HepG2 (cell line): Measurements from ENCODE around the gene DDR2. TPM values are rescaled to one million over a fixed set of nuclear protein-coding genes. Genes with fewer than 3 reads are reported as not detected.
A peak's percentile ranks its signal among the peaks of the same experiment; 100 is the strongest.

Source experiments
- ATAC-seq: fragments of 200-7000 bp; cut with Tn5 transposase; 3 replicates; pipeline ENCODE4 v1.9.1; 2020; ENCODE audit warnings: mild to moderate bottlenecking, moderate library complexity
- BruUV-seq: library from RNA; stranded (reverse); fragments of 400-500 nt; replicated peaks from 2 replicates; lab custom pipeline; 2021; lab: Mats Ljungman, UMichigan
- CTCF ChIA-PET: fragments of 300-600 bp; formaldehyde crosslinking; extraction: SDS; loops from one replicate; lab custom pipeline; 2021; ENCODE audit warnings: low total read pairs, inconsistent platforms, low intra/inter-chr PET ratio; lab: Yijun Ruan, JAX
- POLR2A ChIA-PET: fragments of 350-600 bp; sonication (Branson Sonifier 250); formaldehyde crosslinking; loops from one replicate; lab custom pipeline; 2020; ENCODE audit warnings: antibody characterized with exemption, inconsistent platforms; lab: Yijun Ruan, JAX
- DNase-seq: peaks from one replicate; pipeline ENCODE4 v3.0.0-alpha.2; 2015; ENCODE audit warnings: low spot score
- FAIRE-seq: peaks from 3 replicates; lab custom pipeline; 2011; peaks lifted over from hg19 to GRCh38; lab: Jason Lieb, UNC
- H2AFZ ChIP-seq: one replicate; pipeline ENCODE4 v1.6.1; 2011; ENCODE audit warnings: low read length, inconsistent platforms
- H3K27ac ChIP-seq: fragments of 300-600 bp; 3 replicates; pipeline ENCODE4 v1.8.0; 2011; ENCODE audit warnings: mixed run types, mild to moderate bottlenecking, mixed read lengths, low read length, inconsistent platforms; ENCODE audit not compliant: insufficient read depth; ENCODE audit errors: extremely low read length
- H3K27me3 ChIP-seq, 2 experiments: fragments of 200-600 bp in 1 of 2; 2 replicates in 1 of 2; 3 replicates in 1 of 2; pipeline versions ENCODE4 v1.6.0 to v1.8.0; 2011; ENCODE audit warnings: low read length in 2 of 2, mild to moderate bottlenecking in 2 of 2, moderate library complexity in 2 of 2, inconsistent platforms in 1 of 2; ENCODE audit not compliant: insufficient read depth in 2 of 2, control insufficient read depth in 1 of 2
- H3K36me3 ChIP-seq, 2 experiments: fragments of 200-600 bp in 1 of 2; replicated peaks in 1 of 2; 2 replicates in 1 of 2; 3 replicates in 1 of 2; pipeline versions ENCODE4 v1.5.1 to v1.8.0; 2011; ENCODE audit warnings: low read length in 2 of 2, inconsistent platforms in 1 of 2; ENCODE audit not compliant: insufficient read depth in 2 of 2, control insufficient read depth in 1 of 2
- H3K4me1 ChIP-seq: 2 replicates; pipeline ENCODE4 v1.5.1; 2012; ENCODE audit warnings: low read length, inconsistent platforms; ENCODE audit not compliant: insufficient read depth
- H3K4me2 ChIP-seq: 2 replicates; pipeline ENCODE4 v1.6.0; 2011; ENCODE audit warnings: low read depth, low read length, inconsistent platforms
- H3K4me3 ChIP-seq, 3 experiments: fragments of 200-600 bp in 1 of 3; sonication (generic), shearing (Covaris generic) in 1 of 3; replicated peaks in 1 of 3; 2 replicates each; pipeline ENCODE4 v1.5.1; 2011 to 2016; ENCODE audit warnings: low read length in 3 of 3, inconsistent platforms in 2 of 3, low read depth in 2 of 3, mild to moderate bottlenecking in 2 of 3, control low read depth in 1 of 3, mixed read lengths in 1 of 3; ENCODE audit not compliant: insufficient read depth in 1 of 3
- H3K79me2 ChIP-seq: one replicate; pipeline ENCODE4 v1.6.1; 2011; ENCODE audit warnings: low read length, inconsistent platforms; ENCODE audit not compliant: insufficient read depth
- H3K9ac ChIP-seq: 2 replicates; pipeline ENCODE4 v1.6.0; 2011; ENCODE audit warnings: mild to moderate bottlenecking, low read depth, low read length, inconsistent platforms; ENCODE audit not compliant: insufficient read depth
- H3K9me3 ChIP-seq: 2 replicates; pipeline ENCODE4 v1.5.1; 2012; ENCODE audit warnings: mild to moderate bottlenecking, low read length
- H4K20me1 ChIP-seq: 2 replicates; pipeline ENCODE4 v1.6.0; 2011; ENCODE audit warnings: inconsistent platforms, mild to moderate bottlenecking, low read length, moderate library complexity; ENCODE audit not compliant: insufficient read depth
- DPF2 ChIP-seq: sonication (generic); formaldehyde crosslinking; IDR thresholded peaks from 2 replicates; pipeline ENCODE4 v1.4.0; 2020; ENCODE audit warnings: mild to moderate bottlenecking, low read depth, missing genetic modification reagents, borderline replicate concordance
- HNF4A ChIP-seq: sonication (generic); formaldehyde crosslinking; IDR thresholded peaks from 2 replicates; pipeline ENCODE4 v1.4.0; 2020; ENCODE audit warnings: missing genetic modification reagents
- HNF4G ChIP-seq, 2 experiments: sonication (generic) in 1 of 2; formaldehyde crosslinking in 1 of 2; IDR thresholded peaks; 2 replicates each; pipeline versions ENCODE4 v1.4.0 to v1.6.1; 2011 to 2020; ENCODE audit warnings: borderline replicate concordance in 2 of 2, low read depth in 2 of 2, mild to moderate bottlenecking in 2 of 2, low read length in 1 of 2, missing genetic modification reagents in 1 of 2, moderate library complexity in 1 of 2
- IRF2 ChIP-seq: IDR thresholded peaks from 2 replicates; pipeline ENCODE4 v1.6.1; 2018; ENCODE audit warnings: missing genetic modification reagents, missing compliant biosample characterization
- LCORL ChIP-seq, 2 experiments: fragments of 450-650 bp in 1 of 2; sonication (generic) in 1 of 2; formaldehyde crosslinking in 1 of 2; IDR thresholded peaks; 2 replicates each; pipeline versions ENCODE4 v1.5.0 to v1.6.1; 2017 to 2020; ENCODE audit warnings: antibody characterized with exemption in 1 of 2, missing genetic modification reagents in 1 of 2
- POGZ ChIP-seq: sonication (generic); formaldehyde crosslinking; IDR thresholded peaks from 2 replicates; pipeline ENCODE4 v1.4.0; 2020; ENCODE audit warnings: mild to moderate bottlenecking, missing genetic modification reagents
- RARA ChIP-seq: IDR thresholded peaks from 2 replicates; pipeline ENCODE4 v1.6.1; 2016; ENCODE audit warnings: missing genetic modification reagents, missing compliant biosample characterization
- RNF2 ChIP-seq: fragments of 450-650 bp; conservative IDR thresholded peaks from 2 replicates; pipeline ENCODE4 v1.6.1; 2016; ENCODE audit warnings: low read depth
- TAF15 ChIP-seq: fragments of 200-400 bp; formaldehyde crosslinking; IDR thresholded peaks from one replicate; pipeline ENCODE4 v1.6.1; 2018; ENCODE audit warnings: mild to moderate bottlenecking, low read depth, low read length; ENCODE audit not compliant: poor library complexity, severe bottlenecking
- U2AF1 ChIP-seq: fragments of 200-400 bp; formaldehyde crosslinking; optimal IDR thresholded peaks from 2 replicates; pipeline ENCODE3; 2017; ENCODE audit warnings: mild to moderate bottlenecking, low read depth, low read length
- ZFP1 ChIP-seq: IDR thresholded peaks from 2 replicates; pipeline ENCODE4 v1.6.1; 2016
- ZNF333 ChIP-seq: sonication (generic); formaldehyde crosslinking; IDR thresholded peaks from 2 replicates; pipeline ENCODE4 v1.4.0; 2020; ENCODE audit warnings: mild to moderate bottlenecking, missing genetic modification reagents, borderline replicate concordance
- ZNF44 ChIP-seq: sonication (generic); formaldehyde crosslinking; IDR thresholded peaks from 2 replicates; pipeline ENCODE4 v1.5.1; 2020; ENCODE audit warnings: mild to moderate bottlenecking, missing genetic modification reagents
- ZNF761 ChIP-seq: sonication (generic); formaldehyde crosslinking; conservative IDR thresholded peaks from 2 replicates; pipeline ENCODE4 v1.4.0; 2020; ENCODE audit warnings: mild to moderate bottlenecking, missing genetic modification reagents
- WGBS: methylation state at CpG from one replicate; pipeline ENCODE4 v1.1.6; 2017; ENCODE audit warnings: low lambda C conversion rate; 5-methylcytosine and 5-hydroxymethylcytosine counted together
- in situ Hi-C: cut with HindIII; loops from 2 replicates; pipeline ENCODE4 v1.10.0; 2017; ENCODE audit warnings: low pct_unique_long_range_greater_than_20kb; ENCODE audit not compliant: extremely low pct_ligation_motif_present
- intact Hi-C: fragments of 100-400 bp; cut with micrococcal nuclease; formaldehyde crosslinking; loops from one replicate; pipeline ENCODE4 v1.10.0; 2022; ENCODE audit not compliant: unreplicated experiment
- polyA plus RNA-seq, 8 experiments: library from polyadenylated mRNA; depleted of rRNA in 3 of 8; stranded (reverse) in 7 of 8; unstranded in 1 of 8; fragments of >200 nt; fragmentation: Illumina TruSeq in 4 of 8; extraction: Trizol in 4 of 8; gene quantifications; 2 replicates each; pipeline versions ENCODE4 v1.2.1 to v1.2.3, GENCODE V29; 2011 to 2016; ENCODE audit warnings: low read depth in 4 of 8, missing spikeins in 1 of 8, mixed read lengths in 1 of 8; ENCODE audit not compliant: insufficient read depth in 1 of 8
- total RNA-seq, 5 experiments: library from RNA; depleted of rRNA; stranded (reverse); fragments of >200 nt; fragmentation: Illumina TruSeq; extraction: Trizol; gene quantifications; 2 replicates each; pipeline ENCODE4 v1.2.3, GENCODE V29; 2016; ENCODE audit warnings: low read depth in 1 of 5
- TF ChIP-seq, protein P1 (sequence below): sonication (generic); formaldehyde crosslinking; IDR thresholded peaks from 2 replicates; pipeline ENCODE4 v1.4.0; 2020; ENCODE audit warnings: missing genetic modification reagents
- TF ChIP-seq, protein P2 (sequence below): sonication (generic); formaldehyde crosslinking; conservative IDR thresholded peaks from 2 replicates; pipeline ENCODE4 v1.8.1; 2023; ENCODE audit warnings: missing genetic modification reagents
- TF ChIP-seq, protein P3 (sequence below): sonication (generic); formaldehyde crosslinking; IDR thresholded peaks from 2 replicates; pipeline ENCODE4 v1.5.0; 2020; ENCODE audit warnings: missing genetic modification reagents, mild to moderate bottlenecking, borderline replicate concordance
- TF ChIP-seq, protein P4 (sequence below): IDR thresholded peaks from 2 replicates; pipeline ENCODE4 v1.6.1; 2016; ENCODE audit warnings: control low read depth

Gene DDR2
- total and polyA plus RNA-seq, 2 of the 13 experiments (the other 11 are each of a cell fraction or from before 2014, with no cell fraction given) = 0.36 to 0.38 TPM

DNA sequence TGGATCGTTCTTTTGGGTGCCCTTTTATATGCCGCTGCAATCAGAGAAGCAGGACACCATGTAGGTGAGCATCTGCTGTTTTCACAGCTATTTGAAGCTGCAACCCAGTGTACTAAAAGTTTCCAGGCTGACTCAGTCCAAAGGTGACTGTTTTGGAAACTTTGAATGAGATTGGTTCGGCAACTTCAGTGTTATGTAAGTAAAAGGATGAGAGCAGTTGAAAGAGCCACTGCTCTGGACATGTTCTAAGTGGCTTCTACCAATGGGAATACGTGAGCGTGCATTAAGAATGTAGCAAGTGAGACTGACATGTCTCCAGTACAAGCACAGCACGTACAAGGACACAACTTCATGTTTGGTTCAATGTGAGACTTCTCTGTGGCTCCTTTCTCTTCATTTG, 55.6 kb downstream of the DDR2 start:
- intact Hi-C loops = no loop called here
- in situ Hi-C loops = no loop called here
- ATAC-seq (peak; percentile 70), FAIRE-seq (peak; percentile 8), DNase-seq (peak; percentile 34)
- H3K4me2 ChIP-seq = peak overlapping the region; percentile 9; the same call in 1 of the 2 replicates
- WGBS = 61% methylated on average over 6 of the region's 6 CpGs
- H3K9ac ChIP-seq = no peak overlapping the region
- ChIA-PET POLR2A (no interaction called here), CTCF (no interaction called here)
- no peaks in the 10 kb centered on the region for H3K79me2 ChIP-seq
- H3K4me3 ChIP-seq = no peak overlapping the region
- BruUV-seq = no TSS peak
- H4K20me1 ChIP-seq = no peaks in the 10 kb centered on the region
- no peak overlapping the region for H3K27ac ChIP-seq
- no peaks in the 10 kb centered on the region for H3K36me3 ChIP-seq
- H3K9me3 ChIP-seq = no peaks in the 10 kb centered on the region
- no peaks in the 10 kb centered on the region for H3K27me3 ChIP-seq
- H2AFZ ChIP-seq = no peak overlapping the region
- H3K4me1 ChIP-seq = peaks cover 28% of the 10 kb centered on the region
- TF ChIP-seq HNF4A (CRISPR knock-in tag) = peak; percentile 56
- no peak for TF ChIP-seq RARA (CRISPR knock-in tag)
- no peak for TF ChIP-seq ZNF44 (CRISPR knock-in tag)
- TF ChIP-seq, protein P1, sequence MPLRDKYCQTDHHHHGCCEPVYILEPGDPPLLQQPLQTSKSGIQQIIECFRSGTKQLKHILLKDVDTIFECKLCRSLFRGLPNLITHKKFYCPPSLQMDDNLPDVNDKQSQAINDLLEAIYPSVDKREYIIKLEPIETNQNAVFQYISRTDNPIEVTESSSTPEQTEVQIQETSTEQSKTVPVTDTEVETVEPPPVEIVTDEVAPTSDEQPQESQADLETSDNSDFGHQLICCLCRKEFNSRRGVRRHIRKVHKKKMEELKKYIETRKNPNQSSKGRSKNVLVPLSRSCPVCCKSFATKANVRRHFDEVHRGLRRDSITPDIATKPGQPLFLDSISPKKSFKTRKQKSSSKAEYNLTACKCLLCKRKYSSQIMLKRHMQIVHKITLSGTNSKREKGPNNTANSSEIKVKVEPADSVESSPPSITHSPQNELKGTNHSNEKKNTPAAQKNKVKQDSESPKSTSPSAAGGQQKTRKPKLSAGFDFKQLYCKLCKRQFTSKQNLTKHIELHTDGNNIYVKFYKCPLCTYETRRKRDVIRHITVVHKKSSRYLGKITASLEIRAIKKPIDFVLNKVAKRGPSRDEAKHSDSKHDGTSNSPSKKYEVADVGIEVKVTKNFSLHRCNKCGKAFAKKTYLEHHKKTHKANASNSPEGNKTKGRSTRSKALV (CRISPR knock-in tag) = no peak
- TF ChIP-seq DPF2 = no peak
- TF ChIP-seq ZNF761 (CRISPR knock-in tag) = no peak
- TF ChIP-seq RNF2 = no peak
- no peak for TF ChIP-seq TAF15
- no peak for TF ChIP-seq U2AF1
- TF ChIP-seq, protein P2, sequence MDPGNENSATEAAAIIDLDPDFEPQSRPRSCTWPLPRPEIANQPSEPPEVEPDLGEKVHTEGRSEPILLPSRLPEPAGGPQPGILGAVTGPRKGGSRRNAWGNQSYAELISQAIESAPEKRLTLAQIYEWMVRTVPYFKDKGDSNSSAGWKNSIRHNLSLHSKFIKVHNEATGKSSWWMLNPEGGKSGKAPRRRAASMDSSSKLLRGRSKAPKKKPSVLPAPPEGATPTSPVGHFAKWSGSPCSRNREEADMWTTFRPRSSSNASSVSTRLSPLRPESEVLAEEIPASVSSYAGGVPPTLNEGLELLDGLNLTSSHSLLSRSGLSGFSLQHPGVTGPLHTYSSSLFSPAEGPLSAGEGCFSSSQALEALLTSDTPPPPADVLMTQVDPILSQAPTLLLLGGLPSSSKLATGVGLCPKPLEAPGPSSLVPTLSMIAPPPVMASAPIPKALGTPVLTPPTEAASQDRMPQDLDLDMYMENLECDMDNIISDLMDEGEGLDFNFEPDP (CRISPR knock-in tag) = no peak
- TF ChIP-seq HNF4G (IDR thresholded peaks at IDR 0.05; ENCODE audit: borderline replicate concordance, low read depth, low read length) = peak; percentile 25; the same call in 1 of the 2 replicates
- TF ChIP-seq HNF4G (CRISPR knock-in tag; IDR thresholded peaks at IDR 0.05; ENCODE audit: borderline replicate concordance, low read depth) = peak; percentile 32; the same call in 1 of the 2 replicates
- TF ChIP-seq, protein P3, sequence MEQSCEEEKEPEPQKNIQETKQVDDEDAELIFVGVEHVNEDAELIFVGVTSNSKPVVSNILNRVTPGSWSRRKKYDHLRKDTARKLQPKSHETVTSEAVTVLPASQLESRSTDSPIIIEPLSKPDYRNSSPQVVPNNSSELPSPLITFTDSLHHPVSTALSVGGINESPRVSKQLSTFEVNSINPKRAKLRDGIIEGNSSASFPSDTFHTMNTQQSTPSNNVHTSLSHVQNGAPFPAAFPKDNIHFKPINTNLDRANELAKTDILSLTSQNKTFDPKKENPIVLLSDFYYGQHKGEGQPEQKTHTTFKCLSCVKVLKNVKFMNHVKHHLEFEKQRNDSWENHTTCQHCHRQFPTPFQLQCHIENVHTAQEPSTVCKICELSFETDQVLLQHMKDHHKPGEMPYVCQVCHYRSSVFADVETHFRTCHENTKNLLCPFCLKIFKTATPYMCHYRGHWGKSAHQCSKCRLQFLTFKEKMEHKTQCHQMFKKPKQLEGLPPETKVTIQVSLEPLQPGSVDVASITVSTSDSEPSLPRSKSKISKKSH (CRISPR knock-in tag) = no peak
- no peak for TF ChIP-seq LCORL (IDR thresholded peaks at IDR 0.05)
- TF ChIP-seq LCORL (CRISPR knock-in tag; IDR thresholded peaks at IDR 0.05) = peak; percentile 61; the same call in 1 of the 2 replicates
- no peak for TF ChIP-seq ZFP1 (CRISPR knock-in tag)
- no peak for TF ChIP-seq ZNF333 (CRISPR knock-in tag)
- TF ChIP-seq POGZ (CRISPR knock-in tag) = 0 out of 2 replicates have a peak, but pooled peaks have one; percentile 12
- no peak for TF ChIP-seq IRF2
- TF ChIP-seq, protein P4, sequence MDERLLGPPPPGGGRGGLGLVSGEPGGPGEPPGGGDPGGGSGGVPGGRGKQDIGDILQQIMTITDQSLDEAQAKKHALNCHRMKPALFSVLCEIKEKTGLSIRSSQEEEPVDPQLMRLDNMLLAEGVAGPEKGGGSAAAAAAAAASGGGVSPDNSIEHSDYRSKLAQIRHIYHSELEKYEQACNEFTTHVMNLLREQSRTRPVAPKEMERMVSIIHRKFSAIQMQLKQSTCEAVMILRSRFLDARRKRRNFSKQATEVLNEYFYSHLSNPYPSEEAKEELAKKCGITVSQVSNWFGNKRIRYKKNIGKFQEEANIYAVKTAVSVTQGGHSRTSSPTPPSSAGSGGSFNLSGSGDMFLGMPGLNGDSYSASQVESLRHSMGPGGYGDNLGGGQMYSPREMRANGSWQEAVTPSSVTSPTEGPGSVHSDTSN = no peak
